GM10248 (cell line): ENCODE results near the gene BBX.

Experiments used
- CTCF ChIA-PET: fragments of 300-600 bp; sonication (Branson Sonifier 250); formaldehyde crosslinking; extraction: SDS; loops from one replicate; lab custom pipeline; 2021; ENCODE audit warnings: antibody characterized with exemption; lab: Yijun Ruan, JAX
- POLR2A ChIA-PET: fragments of 350-650 bp; sonication (Branson Sonifier 250); formaldehyde crosslinking; extraction: SDS; loops from one replicate; lab custom pipeline; 2020; ENCODE audit warnings: antibody characterized with exemption; lab: Yijun Ruan, JAX
- DNase-seq: peaks from one replicate; pipeline ENCODE4 v3.0.0; 2012; ENCODE audit errors: extremely low spot score
- CTCF ChIP-seq: IDR thresholded peaks from 2 replicates; pipeline ENCODE4 v1.5.1; 2012; ENCODE audit warnings: mild to moderate bottlenecking, low read depth; ENCODE audit errors: extremely low read depth, missing control alignments, control extremely low read depth

BBX gene

GRCh38 chr3:107794664-107795443 is 272.1 kb downstream of the BBX start:
- ChIA-PET CTCF (interaction anchor here (0.6 to 2.1 kb wide), 4 partner anchors 9 to 119 kb away, joined by 3 to 6 read pairs (median 3); no protein-coding TSS in a partner anchor), POLR2A (no interaction called here)
- no peak for DNase-seq

GRCh38 chr3:107795514-107796094 is 272.8 kb downstream of the BBX start:
- ChIA-PET POLR2A (no interaction called here), CTCF (interaction anchor here (1.1 to 2.1 kb wide), 2 partner anchors 8 to 120 kb away, joined by 3 to 6 read pairs; no protein-coding TSS in a partner anchor)
- no peak for TF ChIP-seq CTCF
- no peak for DNase-seq

More at GRCh38 chr3:107794664-107795443, 272.1 kb downstream of the BBX start:
- TF ChIP-seq CTCF, result no peak

- POLR2A ChIA-PET, result no interaction called here
- no peak for TF ChIP-seq CTCF
- CTCF ChIA-PET, result no interaction called here
- no peak for DNase-seq
These were observed 274.0 kb downstream of the BBX start for GRCh38 chr3:107796791-107797190.

- POLR2A ChIA-PET, result no interaction called here
- TF ChIP-seq CTCF, result no peak
- no peak for DNase-seq
- CTCF ChIA-PET, result no interaction called here
These were observed 274.8 kb downstream of the BBX start for GRCh38 chr3:107797586-107797985.

GRCh38 chr3:107798381-107798780 is 275.6 kb downstream of the BBX start:
- TF ChIP-seq CTCF, result no peak
- POLR2A ChIA-PET, result interaction anchor here (0.7 kb wide), 1 partner anchor 52 kb away, joined by 4 read pairs; no protein-coding TSS in a partner anchor
- DNase-seq, result no peak
- CTCF ChIA-PET, result interaction anchor here (1.0 to 1.6 kb wide), 4 partner anchors 11 to 130 kb away, joined by 3 to 4 read pairs (median 3); no protein-coding TSS in a partner anchor

- CTCF ChIA-PET, result interaction anchor here (1.4 to 1.5 kb wide), 2 partner anchors 52 to 84 kb away, joined by 3 read pairs; no protein-coding TSS in a partner anchor
- no peak for TF ChIP-seq CTCF
- DNase-seq, result no peak
- POLR2A ChIA-PET, result no interaction called here
These were observed 277.9 kb downstream of the BBX start for GRCh38 chr3:107800710-107801109.
